HCT116 (cell line): ENCODE data around the gene INPP5F. TPM values are rescaled to one million over a fixed set of nuclear protein-coding genes. Genes with fewer than 3 reads are reported as not detected.

Experiments
- ATAC-seq: fragments of 200-7000 bp; cut with Tn5 transposase; 2 replicates; pipeline ENCODE4 v1.9.1; 2020; ENCODE audit warnings: mild to moderate bottlenecking, moderate library complexity
- BruUV-seq: library from RNA; stranded (reverse); fragments of 400-500 nt; replicated peaks from 2 replicates; lab custom pipeline; 2021; lab: Mats Ljungman, UMichigan
- CTCF ChIA-PET: fragments of 300-600 bp; sonication (Branson Sonifier 250); formaldehyde crosslinking; loops from one replicate; lab custom pipeline; 2021; ENCODE audit warnings: antibody characterized with exemption; lab: Charles Lee
- POLR2A ChIA-PET: fragments of 300-600, 350-600 bp; sonication (Branson Sonifier 250); formaldehyde crosslinking; loops from one replicate; lab custom pipeline; 2021; ENCODE audit warnings: antibody characterized with exemption; lab: Charles Lee
- RAD21 ChIA-PET, 2 experiments: fragments of 300-600 bp; sonication (Branson Sonifier 250); formaldehyde crosslinking; loops; one replicate each; lab custom pipeline; 2023; ENCODE audit warnings: low total read pairs in 2 of 2; ENCODE audit not compliant: uncharacterized antibody in 2 of 2, unreplicated experiment in 2 of 2, low non-redundant PET in 1 of 2; lab: Charles Lee
- DNase-seq: peaks from one replicate; pipeline ENCODE4 v3.0.0-alpha.2; 2010; ENCODE audit warnings: low read depth, low spot score
- H2AFZ ChIP-seq: fragments of 200-600 bp; shearing (Covaris generic), sonication (generic); 2 replicates; pipeline ENCODE4 v1.6.1; 2017; ENCODE audit warnings: low read depth, mixed run types, mixed read lengths, antibody characterized with exemption, low read length; ENCODE audit not compliant: poor library complexity, severe bottlenecking
- H3K27ac ChIP-seq: 2 replicates; pipeline ENCODE4 v1.5.1; 2012; ENCODE audit warnings: low read depth, low read length
- H3K27me3 ChIP-seq: fragments of 200-600 bp; sonication (generic); 2 replicates; pipeline ENCODE4 v1.6.1; 2016; ENCODE audit warnings: mixed run types, low read length, mixed read lengths; ENCODE audit not compliant: insufficient read depth
- H3K36me3 ChIP-seq, 2 experiments: fragments of 200-500 bp in 1 of 2; fragments of 200-600 bp in 1 of 2; sonication (Bioruptor generic) in 1 of 2; sonication (generic) in 1 of 2; 2 replicates each; pipeline versions ENCODE4 v1.5.1 to v1.6.1; 2014 to 2016; ENCODE audit warnings: low read length in 2 of 2, inconsistent platforms in 1 of 2, mixed read lengths in 1 of 2, mixed run types in 1 of 2; ENCODE audit not compliant: insufficient read depth in 2 of 2, control insufficient read depth in 1 of 2
- H3K4me1 ChIP-seq, 2 experiments: fragments of 200-600 bp in 1 of 2; sonication (generic) in 1 of 2; 2 replicates each; pipeline versions ENCODE4 v1.5.1 to v1.6.1; 2012 to 2017; ENCODE audit warnings: low read length in 2 of 2, inconsistent platforms in 1 of 2, mild to moderate bottlenecking in 1 of 2, mixed read lengths in 1 of 2, mixed run types in 1 of 2, moderate library complexity in 1 of 2; ENCODE audit not compliant: insufficient read depth in 2 of 2, control insufficient read depth in 1 of 2
- H3K4me2 ChIP-seq: fragments of 200-600 bp; sonication (generic); 2 replicates; pipeline ENCODE4 v1.6.1; 2017; ENCODE audit warnings: mixed run types, low read length, mixed read lengths
- H3K4me3 ChIP-seq, 2 experiments: fragments of 200-600 bp in 1 of 2; sonication (generic) in 1 of 2; replicated peaks in 1 of 2; 2 replicates each; pipeline ENCODE4 v1.5.1; 2011 to 2016; ENCODE audit warnings: low read length in 2 of 2, control low read depth in 1 of 2, low read depth in 1 of 2, mild to moderate bottlenecking in 1 of 2, mixed read lengths in 1 of 2, mixed run types in 1 of 2
- H3K79me2 ChIP-seq: fragments of 200-600 bp; sonication (generic); 2 replicates; pipeline ENCODE4 v1.6.1; 2017; ENCODE audit warnings: mild to moderate bottlenecking, mixed run types, low read length, moderate library complexity, mixed read lengths; ENCODE audit not compliant: insufficient read depth
- H3K9ac ChIP-seq: fragments of 200-600 bp; sonication (generic); 2 replicates; pipeline ENCODE4 v1.6.1; 2016; ENCODE audit warnings: low read length, mixed read lengths
- H3K9me2 ChIP-seq: fragments of 200-600 bp; sonication (generic), shearing (Covaris generic); 2 replicates; pipeline ENCODE4 v1.6.1; 2017; ENCODE audit warnings: mixed run types, mild to moderate bottlenecking, moderate library complexity; ENCODE audit not compliant: insufficient read depth
- H3K9me3 ChIP-seq, 2 experiments: fragments of 200-500 bp in 1 of 2; fragments of 200-600 bp in 1 of 2; sonication (Bioruptor generic) in 1 of 2; sonication (generic) in 1 of 2; 2 replicates each; pipeline ENCODE4 v1.6.1; 2014 to 2017; ENCODE audit warnings: low read length in 2 of 2, mixed read lengths in 2 of 2, inconsistent platforms in 1 of 2, low read depth in 1 of 2, mild to moderate bottlenecking in 1 of 2, mixed run types in 1 of 2, moderate library complexity in 1 of 2; ENCODE audit not compliant: control insufficient read depth in 1 of 2, insufficient read depth in 1 of 2
- H4K20me1 ChIP-seq: fragments of 200-600 bp; sonication (generic), shearing (Covaris generic); 2 replicates; pipeline ENCODE4 v1.6.1; 2017; ENCODE audit warnings: mixed run types, mild to moderate bottlenecking, moderate library complexity; ENCODE audit not compliant: insufficient read depth
- CEBPB ChIP-seq: IDR thresholded peaks from 2 replicates; pipeline ENCODE4 v1.6.1; 2012; ENCODE audit warnings: low read depth
- EGR1 ChIP-seq: IDR thresholded peaks from 2 replicates; pipeline ENCODE4 v1.6.1; 2012; ENCODE audit warnings: low read depth
- EZH2 ChIP-seq: fragments of 200-600 bp; sonication (generic); IDR thresholded peaks from 2 replicates; pipeline ENCODE4 v1.6.1; 2017; ENCODE audit warnings: antibody characterized with exemption, mixed run types
- FOSL1 ChIP-seq: IDR thresholded peaks from 2 replicates; pipeline ENCODE4 v1.6.1; 2012; ENCODE audit warnings: low read depth
- POLR2A ChIP-seq: IDR thresholded peaks from 2 replicates; pipeline ENCODE4 v1.7.0; 2011; ENCODE audit warnings: borderline replicate concordance; ENCODE audit not compliant: insufficient read depth, insufficient read length; ENCODE audit errors: extremely low read depth
- POLR2AphosphoS5 ChIP-seq: IDR thresholded peaks from 2 replicates; pipeline ENCODE4 v1.6.1; 2011; ENCODE audit warnings: mild to moderate bottlenecking, low read depth, low read length, moderate library complexity
- SRF ChIP-seq: IDR thresholded peaks from 2 replicates; pipeline ENCODE4 v1.6.1; 2012; ENCODE audit warnings: low read depth
- TCF7L2 ChIP-seq: IDR thresholded peaks from 2 replicates; pipeline ENCODE4 v1.7.0; 2011; ENCODE audit warnings: borderline replicate concordance, inconsistent platforms; ENCODE audit not compliant: insufficient read depth, insufficient read length; ENCODE audit errors: extremely low read depth
- YY1 ChIP-seq: IDR thresholded peaks from 2 replicates; pipeline ENCODE4 v1.6.1; 2011; ENCODE audit warnings: low read length, low read depth, moderate library complexity, mild to moderate bottlenecking; ENCODE audit not compliant: insufficient replicate concordance; ENCODE audit errors: extremely low read depth
- ZNF274 ChIP-seq: fragments of 200-500 bp; sonication (Bioruptor generic); IDR thresholded peaks from 2 replicates; pipeline ENCODE4 v1.6.1; 2014; ENCODE audit warnings: mild to moderate bottlenecking, low read depth, low read length, inconsistent platforms
- intact Hi-C: fragments of 100-400 bp; cut with micrococcal nuclease; formaldehyde crosslinking; loops from 2 replicates; pipeline ENCODE4 v1.10.0; 2022
- total RNA-seq: library from RNA; stranded (reverse); gene quantifications from one replicate; pipeline ENCODE4 v1.2.1, GENCODE V29; 2021; ENCODE audit not compliant: unreplicated experiment
- TF ChIP-seq, protein P1 (sequence below): IDR thresholded peaks from 2 replicates; pipeline ENCODE4 v1.6.1; 2012
- TF ChIP-seq, protein P2 (sequence below): IDR thresholded peaks from 2 replicates; pipeline ENCODE4 v1.6.1; 2012
- TF ChIP-seq, protein P3 (sequence below): IDR thresholded peaks from 2 replicates; pipeline ENCODE4 v1.6.1; 2011; ENCODE audit warnings: mild to moderate bottlenecking, low read length, moderate library complexity; ENCODE audit not compliant: insufficient replicate concordance; ENCODE audit errors: extremely low read depth

The INPP5F gene
- total RNA-seq, 1 experiment from 2014 or later = 21.6 TPM

DNA sequence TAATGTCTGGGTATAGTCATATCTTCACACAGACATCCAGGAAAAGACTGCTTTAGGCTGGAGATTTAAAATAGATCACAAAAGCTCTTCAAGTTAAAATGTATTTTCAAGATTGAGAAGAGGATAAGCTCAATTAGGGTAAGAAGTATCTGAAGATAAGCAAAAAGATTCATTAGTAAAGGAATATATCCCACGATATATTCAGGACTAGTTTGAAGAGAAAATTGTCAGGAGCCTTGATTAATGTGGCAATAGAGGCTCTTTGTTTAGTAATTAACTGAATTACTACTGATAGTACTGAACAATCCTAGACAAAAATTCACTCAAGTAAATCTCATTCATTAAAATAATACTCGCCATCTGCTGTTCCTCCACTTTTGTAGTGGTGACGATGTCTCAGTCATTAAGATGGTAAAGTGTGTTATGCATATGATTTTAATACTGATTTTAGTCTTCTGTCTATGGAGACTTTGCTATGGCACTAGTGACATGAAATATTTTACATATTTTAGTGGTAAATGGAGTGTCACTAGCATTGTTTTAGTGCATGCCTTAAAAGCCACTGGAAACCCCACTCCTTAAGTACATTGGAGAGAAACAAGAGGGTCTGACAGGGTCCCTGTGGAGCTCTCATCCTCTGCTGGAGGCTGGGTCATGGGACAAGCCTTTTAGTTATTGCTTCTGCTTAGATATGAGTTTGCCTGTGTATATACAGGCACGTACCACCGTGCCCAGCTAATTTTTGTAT is 32.8 kb downstream of the INPP5F start:
- DNase-seq (no peak), ATAC-seq (no peak)
- POLR2A ChIA-PET = no interaction called here
- Histone ChIP-seq H3K4me1 (peaks cover 0 to 3% of the 10 kb centered on the region in 2 experiments; a peak in 2 of 4 replicates), H3K27me3 (no peaks in the 10 kb centered on the region), H3K9me2 (no peaks in the 10 kb centered on the region), H3K4me2 (no peak overlapping the region), H3K79me2 (no peaks in the 10 kb centered on the region), H3K9me3 (no peaks in the 10 kb centered on the region), H4K20me1 (no peaks in the 10 kb centered on the region), H3K36me3 (no peaks in the 10 kb centered on the region), H2AFZ (no peak overlapping the region), H3K9ac (no peak overlapping the region), H3K27ac (no peak overlapping the region), H3K4me3 (no peak overlapping the region)
- no TSS peak for BruUV-seq
- RAD21 ChIA-PET = no interaction called here
- TF ChIP-seq EGR1 = no peak
- TF ChIP-seq, protein P1, sequence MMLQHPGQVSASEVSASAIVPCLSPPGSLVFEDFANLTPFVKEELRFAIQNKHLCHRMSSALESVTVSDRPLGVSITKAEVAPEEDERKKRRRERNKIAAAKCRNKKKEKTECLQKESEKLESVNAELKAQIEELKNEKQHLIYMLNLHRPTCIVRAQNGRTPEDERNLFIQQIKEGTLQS = no peak
- TF ChIP-seq, protein P2, sequence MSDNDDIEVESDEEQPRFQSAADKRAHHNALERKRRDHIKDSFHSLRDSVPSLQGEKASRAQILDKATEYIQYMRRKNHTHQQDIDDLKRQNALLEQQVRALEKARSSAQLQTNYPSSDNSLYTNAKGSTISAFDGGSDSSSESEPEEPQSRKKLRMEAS = no peak
- CTCF ChIA-PET = interaction anchor here (4.3 kb wide), 1 partner anchor 8 kb away, joined by 23 read pairs; no protein-coding TSS in a partner anchor
- intact Hi-C loops = no loop called here

DNA sequence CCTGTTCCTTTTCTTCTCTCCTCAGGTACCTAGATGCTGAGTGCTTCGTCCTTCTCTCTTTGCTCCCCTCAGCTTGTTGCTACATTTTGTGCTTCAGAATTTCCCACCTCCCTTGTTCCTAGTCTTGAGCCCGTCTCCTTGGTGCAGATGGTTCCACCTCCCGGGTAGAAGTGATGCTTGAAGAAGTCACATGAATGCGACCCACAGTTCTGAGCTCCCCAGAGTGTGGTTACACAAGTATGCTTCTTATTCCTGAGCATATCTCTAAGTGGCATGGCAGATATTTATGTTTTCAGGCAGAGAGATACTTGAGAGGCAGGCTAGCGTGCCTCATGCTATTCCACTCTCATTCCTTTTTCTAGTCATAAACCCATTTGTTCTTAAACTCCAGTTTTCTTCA is 34.0 kb downstream of the INPP5F start:
- CTCF ChIA-PET = interaction anchor here (4.3 kb wide), 1 partner anchor 9 kb away, joined by 23 read pairs; no protein-coding TSS in a partner anchor
- TF ChIP-seq ZNF274 (no peak), POLR2AphosphoS5 (no peak), SRF (no peak), YY1 (no peak), EZH2 (no peak), EGR1 (no peak), FOSL1 (no peak), POLR2A (no peak), CEBPB (no peak), TCF7L2 (no peak)
- TF ChIP-seq, protein P3, sequence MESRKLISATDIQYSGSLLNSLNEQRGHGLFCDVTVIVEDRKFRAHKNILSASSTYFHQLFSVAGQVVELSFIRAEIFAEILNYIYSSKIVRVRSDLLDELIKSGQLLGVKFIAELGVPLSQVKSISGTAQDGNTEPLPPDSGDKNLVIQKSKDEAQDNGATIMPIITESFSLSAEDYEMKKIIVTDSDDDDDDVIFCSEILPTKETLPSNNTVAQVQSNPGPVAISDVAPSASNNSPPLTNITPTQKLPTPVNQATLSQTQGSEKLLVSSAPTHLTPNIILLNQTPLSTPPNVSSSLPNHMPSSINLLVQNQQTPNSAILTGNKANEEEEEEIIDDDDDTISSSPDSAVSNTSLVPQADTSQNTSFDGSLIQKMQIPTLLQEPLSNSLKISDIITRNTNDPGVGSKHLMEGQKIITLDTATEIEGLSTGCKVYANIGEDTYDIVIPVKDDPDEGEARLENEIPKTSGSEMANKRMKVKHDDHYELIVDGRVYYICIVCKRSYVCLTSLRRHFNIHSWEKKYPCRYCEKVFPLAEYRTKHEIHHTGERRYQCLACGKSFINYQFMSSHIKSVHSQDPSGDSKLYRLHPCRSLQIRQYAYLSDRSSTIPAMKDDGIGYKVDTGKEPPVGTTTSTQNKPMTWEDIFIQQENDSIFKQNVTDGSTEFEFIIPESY = no peak

More for the DNA sequence above, 34.0 kb downstream of the INPP5F start:
- H3K36me3 ChIP-seq = no peaks in the 10 kb centered on the region
- no peak overlapping the region for H3K9ac ChIP-seq
- DNase-seq = no peak
- H3K27ac ChIP-seq = no peak overlapping the region
- peaks cover 0 to 3% of the 10 kb centered on the region in 2 experiments; a peak in 2 of 4 replicates for H3K4me1 ChIP-seq
- no peaks in the 10 kb centered on the region for H3K9me2 ChIP-seq
- no peak for ATAC-seq
- no peak overlapping the region for H3K4me2 ChIP-seq
- no peak overlapping the region for H2AFZ ChIP-seq
- H3K79me2 ChIP-seq = no peaks in the 10 kb centered on the region
- BruUV-seq = no TSS peak
- no peaks in the 10 kb centered on the region for H3K9me3 ChIP-seq
- RAD21 ChIA-PET = no interaction called here
- POLR2A ChIA-PET = no interaction called here
- no peak overlapping the region for H3K4me3 ChIP-seq
- H4K20me1 ChIP-seq = no peaks in the 10 kb centered on the region
- no peaks in the 10 kb centered on the region for H3K27me3 ChIP-seq
- intact Hi-C loops = no loop called here
